H1 (cell line): Measurements from ENCODE around the gene PSMC1. TPM values are rescaled to one million over a fixed set of nuclear protein-coding genes. Genes with fewer than 3 reads are reported as not detected.

Source experiments
- CTCF ChIA-PET: fragments of 300-600 bp; sonication (Branson Sonifier 250); formaldehyde crosslinking; loops from one replicate; lab custom pipeline; 2021; ENCODE audit not compliant: partially characterized antibody; lab: Charles Lee
- POLR2A ChIA-PET: fragments of 300-600 bp; sonication (Branson Sonifier 250); formaldehyde crosslinking; loops from one replicate; lab custom pipeline; 2021; ENCODE audit warnings: inconsistent platforms; ENCODE audit not compliant: partially characterized antibody; lab: Charles Lee
- DNase-seq, 2 experiments: peaks; one replicate each; pipeline versions ENCODE4 v3.0.0 to v3.0.0-alpha.2; 2010 to 2022; ENCODE audit warnings: low spot score in 2 of 2, low read depth in 1 of 2, mixed read lengths in 1 of 2
- FAIRE-seq: peaks from 2 replicates; lab custom pipeline; 2011; peaks lifted over from hg19 to GRCh38; lab: Jason Lieb, UNC
- H2AFZ ChIP-seq: 2 replicates; pipeline ENCODE4 v1.8.1; 2012; ENCODE audit warnings: low read length, inconsistent platforms
- H2AK5ac ChIP-seq: 2 replicates; pipeline ENCODE4 v1.6.1; 2013; ENCODE audit warnings: low read depth, low read length
- H2BK120ac ChIP-seq: replicated peaks from 2 replicates; pipeline ENCODE3; 2013; ENCODE audit warnings: low read depth, low read length, inconsistent platforms
- H2BK12ac ChIP-seq: 2 replicates; pipeline ENCODE4 v1.6.1; 2013; ENCODE audit warnings: low read depth, low read length
- H2BK15ac ChIP-seq: 2 replicates; pipeline ENCODE4 v1.6.1; 2013; ENCODE audit warnings: low read length
- H2BK20ac ChIP-seq: 2 replicates; pipeline ENCODE4 v1.6.1; 2013; ENCODE audit warnings: low read length
- H2BK5ac ChIP-seq: 2 replicates; pipeline ENCODE4 v1.6.1; 2013; ENCODE audit warnings: low read depth, low read length
- H3K14ac ChIP-seq: 2 replicates; pipeline ENCODE4 v1.6.1; 2013; ENCODE audit warnings: inconsistent platforms; ENCODE audit not compliant: insufficient read length
- H3K18ac ChIP-seq: 2 replicates; pipeline ENCODE4 v1.6.1; 2013; ENCODE audit warnings: low read length; ENCODE audit errors: extremely low read depth
- H3K23ac ChIP-seq: 2 replicates; pipeline ENCODE4 v1.6.1; 2013; ENCODE audit warnings: inconsistent platforms; ENCODE audit not compliant: insufficient read length
- H3K23me2 ChIP-seq: 2 replicates; pipeline ENCODE4 v1.6.1; 2013; ENCODE audit warnings: low read depth, low read length
- H3K27ac ChIP-seq: 2 replicates; pipeline ENCODE4 v1.6.1; 2011; ENCODE audit warnings: low read depth, low read length, inconsistent platforms
- H3K27me3 ChIP-seq, 4 experiments: replicated peaks in 1 of 4; 1 replicate in 1 of 4; 2 replicates in 3 of 4; pipeline versions ENCODE4 v1.6.1 to v1.8.1; 2011 to 2013; ENCODE audit warnings: low read length in 3 of 4, mild to moderate bottlenecking in 3 of 4, inconsistent platforms in 2 of 4, mixed read lengths in 2 of 4, moderate library complexity in 1 of 4; ENCODE audit not compliant: control insufficient read depth in 3 of 4, insufficient read depth in 3 of 4; ENCODE audit errors: extremely low read depth in 1 of 4
- H3K36me3 ChIP-seq, 4 experiments: 2 replicates each; pipeline versions ENCODE4 v1.6.1 to v1.8.1; 2011 to 2013; ENCODE audit warnings: mild to moderate bottlenecking in 4 of 4, low read length in 3 of 4, moderate library complexity in 2 of 4, control low read depth in 1 of 4, inconsistent platforms in 1 of 4; ENCODE audit not compliant: insufficient read depth in 4 of 4, control insufficient read depth in 2 of 4
- H3K4ac ChIP-seq: replicated peaks from 2 replicates; pipeline ENCODE3; 2013; ENCODE audit warnings: low read length, low read depth, mixed read lengths, inconsistent platforms; ENCODE audit not compliant: insufficient read length
- H3K4me1 ChIP-seq, 4 experiments: replicated peaks in 1 of 4; 1 replicate in 1 of 4; 2 replicates in 3 of 4; pipeline versions ENCODE4 v1.6.1 to v1.8.1; 2011 to 2013; ENCODE audit warnings: low read length in 3 of 4, inconsistent platforms in 2 of 4, mixed read lengths in 1 of 4; ENCODE audit not compliant: insufficient read depth in 4 of 4, control insufficient read depth in 3 of 4
- H3K4me2 ChIP-seq, 2 experiments: 2 replicates each; pipeline versions ENCODE4 v1.6.1 to v1.8.1; 2011 to 2013; ENCODE audit warnings: low read depth in 2 of 2, low read length in 2 of 2, control low read depth in 1 of 2, inconsistent platforms in 1 of 2, mild to moderate bottlenecking in 1 of 2; ENCODE audit not compliant: insufficient read depth in 1 of 2
- H3K4me3 ChIP-seq, 4 experiments: fragments of 200-600, 300-600 bp in 1 of 4; sonication (generic), shearing (Covaris generic), sonication (Bioruptor Twin) in 1 of 4; 2 replicates each; pipeline versions ENCODE4 v1.5.1 to v1.8.1; 2011 to 2016; ENCODE audit warnings: low read length in 4 of 4, low read depth in 3 of 4, control low read depth in 2 of 4, inconsistent platforms in 2 of 4, mild to moderate bottlenecking in 2 of 4, mixed read lengths in 1 of 4, moderate library complexity in 1 of 4; ENCODE audit not compliant: insufficient read depth in 2 of 4; ENCODE audit errors: extremely low read depth in 1 of 4
- H3K56ac ChIP-seq: replicated peaks from 2 replicates; pipeline ENCODE3; 2013; ENCODE audit warnings: low read depth, mild to moderate bottlenecking, mixed read lengths, low read length, inconsistent platforms; ENCODE audit not compliant: insufficient read length
- H3K79me1 ChIP-seq: 2 replicates; pipeline ENCODE4 v1.6.1; 2013; ENCODE audit warnings: low read depth, low read length, control low read depth
- H3K79me2 ChIP-seq, 2 experiments: 2 replicates each; pipeline versions ENCODE4 v1.6.1 to v1.8.1; 2012 to 2013; ENCODE audit warnings: low read length in 2 of 2, mild to moderate bottlenecking in 2 of 2, inconsistent platforms in 1 of 2; ENCODE audit not compliant: insufficient read depth in 2 of 2, control insufficient read depth in 1 of 2
- H3K9ac ChIP-seq, 4 experiments: replicated peaks in 1 of 4; 1 replicate in 1 of 4; 2 replicates in 3 of 4; pipeline versions ENCODE4 v1.6.1 to v1.8.1; 2011 to 2013; ENCODE audit warnings: low read depth in 3 of 4, low read length in 3 of 4, control low read depth in 2 of 4, mild to moderate bottlenecking in 2 of 4, moderate library complexity in 2 of 4, inconsistent platforms in 1 of 4; ENCODE audit errors: extremely low read depth in 1 of 4
- H3K9me3 ChIP-seq, 2 experiments: 2 replicates each; pipeline versions ENCODE4 v1.6.1 to v1.8.1; 2012 to 2013; ENCODE audit warnings: mild to moderate bottlenecking in 2 of 2, moderate library complexity in 2 of 2, control low read depth in 1 of 2, inconsistent platforms in 1 of 2, low read depth in 1 of 2, low read length in 1 of 2, mixed read lengths in 1 of 2; ENCODE audit not compliant: insufficient read depth in 2 of 2
- H4K20me1 ChIP-seq, 2 experiments: replicated peaks in 1 of 2; 2 replicates each; pipeline versions ENCODE3 to v1.8.1; 2011 to 2013; ENCODE audit warnings: inconsistent platforms in 2 of 2, low read length in 2 of 2, mild to moderate bottlenecking in 1 of 2; ENCODE audit not compliant: insufficient read depth in 2 of 2, control insufficient read depth in 1 of 2
- H4K5ac ChIP-seq: 2 replicates; pipeline ENCODE4 v1.6.1; 2013; ENCODE audit warnings: low read length, low read depth, mixed read lengths, inconsistent platforms; ENCODE audit not compliant: insufficient read length
- H4K8ac ChIP-seq: 2 replicates; pipeline ENCODE4 v1.8.0; 2013; ENCODE audit warnings: mild to moderate bottlenecking, moderate library complexity, low read length, inconsistent platforms; ENCODE audit not compliant: insufficient read depth; ENCODE audit errors: extremely low read depth
- H4K91ac ChIP-seq: replicated peaks from 2 replicates; pipeline ENCODE3; 2013; ENCODE audit warnings: low read length, mixed read lengths, inconsistent platforms; ENCODE audit not compliant: insufficient read length
- POLR2A ChIP-seq, 2 experiments: IDR thresholded peaks; 1 replicate in 1 of 2; 2 replicates in 1 of 2; pipeline ENCODE4 v1.6.1; 2011; ENCODE audit warnings: low read depth in 2 of 2, low read length in 2 of 2, mild to moderate bottlenecking in 2 of 2; ENCODE audit errors: control extremely low read depth in 1 of 2
- RAD21 ChIP-seq, 2 experiments: IDR thresholded peaks in 1 of 2; conservative IDR thresholded peaks in 1 of 2; 2 replicates each; pipeline ENCODE4 v1.6.1; 2011; ENCODE audit warnings: low read depth in 2 of 2, low read length in 2 of 2, improper control_type of control experiment in 1 of 2, inconsistent platforms in 1 of 2, mild to moderate bottlenecking in 1 of 2, moderate library complexity in 1 of 2
- WGBS, 2 experiments: shearing (Covaris generic) in 1 of 2; methylation state at CpG; one replicate each; pipeline versions ENCODE4 v1.1.6 to v1.1.7; 2013 to 2015; ENCODE audit warnings: low lambda C conversion rate in 2 of 2, mixed read lengths in 2 of 2, inconsistent platforms in 1 of 2, low coverage in 1 of 2, missing lambda C conversion rate in 1 of 2; ENCODE audit not compliant: insufficient replicate concordance in 2 of 2, insufficient coverage in 1 of 2, insufficient read length in 1 of 2; ENCODE audit errors: extremely low coverage in 1 of 2, missing lambda C conversion rate in 1 of 2; 5-methylcytosine and 5-hydroxymethylcytosine counted together
- polyA plus RNA-seq, 7 experiments: library from polyadenylated mRNA; depleted of rRNA in 3 of 7; stranded (reverse) in 5 of 7; unstranded in 2 of 7; fragments of >200 nt in 5 of 7; fragments of 200-250 nt in 2 of 7; gene quantifications; 1 replicate in 5 of 7; 2 replicates in 1 of 7; 4 replicates in 1 of 7; pipeline versions ENCODE4 v1.2.1 to v1.2.3, GENCODE V29; 2011 to 2013; ENCODE audit warnings: missing spikeins in 2 of 7, mixed read lengths in 2 of 7
- total RNA-seq: library from RNA; stranded (reverse); fragmentation: NEBNext Ultra II Directional; extraction: Animal tissue kit (Norgen Biotek cat#: 25700); gene quantifications from 2 replicates; pipeline ENCODE4 v1.2.1, GENCODE V29; 2021
- TF ChIP-seq, protein P1 (sequence below), 3 experiments: IDR thresholded peaks; 1 replicate in 2 of 3; 2 replicates in 1 of 3; pipeline versions ENCODE4 v1.5.1 to v1.6.1; 2011; ENCODE audit warnings: low read length in 3 of 3, mild to moderate bottlenecking in 3 of 3, inconsistent platforms in 2 of 3, low read depth in 1 of 3, moderate library complexity in 1 of 3; ENCODE audit not compliant: insufficient read depth in 1 of 3; ENCODE audit errors: control extremely low read depth in 1 of 3

Gene PSMC1
- total and polyA plus RNA-seq, 2 of the 8 experiments (the other 6 are each of a cell fraction or from before 2014, with no cell fraction given) = 46.2 to 99.6 TPM

DNA sequence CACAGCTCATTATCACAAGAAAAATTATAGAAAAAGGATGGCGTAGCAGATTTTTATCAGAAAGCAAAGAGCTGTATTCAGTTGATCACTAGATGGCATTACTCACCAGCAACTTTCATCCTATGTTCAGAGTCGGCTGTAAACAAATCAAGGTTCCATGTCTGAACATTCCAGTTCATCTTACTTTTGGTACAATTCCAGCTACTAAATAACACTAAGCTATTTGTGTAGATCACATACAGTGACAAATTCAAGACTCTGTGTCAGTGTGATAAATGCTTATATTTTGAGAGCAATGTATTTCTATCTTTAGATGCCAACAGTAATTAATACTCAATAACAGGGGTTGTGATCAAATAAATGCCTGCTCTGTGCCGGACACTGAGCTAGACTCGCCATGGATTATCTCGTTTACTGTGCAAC, 45.3 kb downstream of the PSMC1 start:
- no peak for FAIRE-seq

More for the DNA sequence above, 45.3 kb downstream of the PSMC1 start:
- H3K4me2 ChIP-seq = no peak overlapping the region
- WGBS, 2 experiments = 89% methylated on average over 5 of the region's 5 CpGs; no CpG with 5 or more reads in 1 of the 2 experiments
- H3K4me3 ChIP-seq = no peak overlapping the region
- no peak overlapping the region for H2BK12ac ChIP-seq
- H3K9me3 ChIP-seq = peaks cover 0 to 5% of the 10 kb centered on the region in 2 experiments; a peak in 2 of 4 replicates
- H2BK120ac ChIP-seq = no peak overlapping the region
- DNase-seq = no peak
- no peaks in the 10 kb centered on the region for H3K79me1 ChIP-seq
- no peak overlapping the region for H2BK15ac ChIP-seq
- H2AK5ac ChIP-seq = no peak overlapping the region
- H3K4ac ChIP-seq = no peak overlapping the region
- H3K56ac ChIP-seq = no peak overlapping the region
- H4K5ac ChIP-seq = no peak overlapping the region
- peaks cover 5 to 21% (median 16%) of the 10 kb centered on the region in 4 experiments; a peak in 6 of 7 replicates for H3K4me1 ChIP-seq
- no peak overlapping the region for H3K27ac ChIP-seq
- no peaks in the 10 kb centered on the region for H4K20me1 ChIP-seq
- ChIA-PET CTCF (interaction anchor here (0.6 to 2.2 kb wide), 16 partner anchors 10 to 491 kb away, joined by 3 to 23 read pairs (median 4); no protein-coding TSS in a partner anchor), POLR2A (interaction anchor here (0.9 to 1.1 kb wide), 4 partner anchors 11 to 457 kb away, joined by 3 to 6 read pairs (median 3); partner anchors contain the start of gene PSMC1)
- H2AFZ ChIP-seq = no peak overlapping the region
- H3K27me3 ChIP-seq = no peaks in the 10 kb centered on the region
- H3K14ac ChIP-seq = no peak overlapping the region
- H3K36me3 ChIP-seq = peaks cover 0 to 8% (median 2%) of the 10 kb centered on the region in 4 experiments; a peak in 2 of 8 replicates
- no peaks in the 10 kb centered on the region for H3K23me2 ChIP-seq
- TF ChIP-seq RAD21 (IDR thresholded peaks at IDR 0.05 in 1 of 2, conservative IDR thresholded peaks at IDR 0.05 in 1 of 2; ENCODE audit: low read depth in 2 of 2, low read length in 2 of 2) (peak; percentile 74 to 78), POLR2A (IDR thresholded peaks at IDR 0.05; ENCODE audit: control extremely low read depth in 1 of 2, low read depth in 2 of 2, low read length in 2 of 2) (no peak)
- TF ChIP-seq, protein P1, sequence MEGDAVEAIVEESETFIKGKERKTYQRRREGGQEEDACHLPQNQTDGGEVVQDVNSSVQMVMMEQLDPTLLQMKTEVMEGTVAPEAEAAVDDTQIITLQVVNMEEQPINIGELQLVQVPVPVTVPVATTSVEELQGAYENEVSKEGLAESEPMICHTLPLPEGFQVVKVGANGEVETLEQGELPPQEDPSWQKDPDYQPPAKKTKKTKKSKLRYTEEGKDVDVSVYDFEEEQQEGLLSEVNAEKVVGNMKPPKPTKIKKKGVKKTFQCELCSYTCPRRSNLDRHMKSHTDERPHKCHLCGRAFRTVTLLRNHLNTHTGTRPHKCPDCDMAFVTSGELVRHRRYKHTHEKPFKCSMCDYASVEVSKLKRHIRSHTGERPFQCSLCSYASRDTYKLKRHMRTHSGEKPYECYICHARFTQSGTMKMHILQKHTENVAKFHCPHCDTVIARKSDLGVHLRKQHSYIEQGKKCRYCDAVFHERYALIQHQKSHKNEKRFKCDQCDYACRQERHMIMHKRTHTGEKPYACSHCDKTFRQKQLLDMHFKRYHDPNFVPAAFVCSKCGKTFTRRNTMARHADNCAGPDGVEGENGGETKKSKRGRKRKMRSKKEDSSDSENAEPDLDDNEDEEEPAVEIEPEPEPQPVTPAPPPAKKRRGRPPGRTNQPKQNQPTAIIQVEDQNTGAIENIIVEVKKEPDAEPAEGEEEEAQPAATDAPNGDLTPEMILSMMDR (IDR thresholded peaks at IDR 0.05; ENCODE audit: control extremely low read depth in 1 of 3, insufficient read depth in 1 of 3, low read depth in 1 of 3, low read length in 3 of 3) = peak in 2 of 3 experiments; percentile 34 to 36; a peak in 2 of 4 replicates
- H2BK5ac ChIP-seq = no peak overlapping the region
- H4K91ac ChIP-seq = no peak overlapping the region
- no peak overlapping the region for H4K8ac ChIP-seq
- no peak overlapping the region for H3K23ac ChIP-seq
- no peak overlapping the region for H3K9ac ChIP-seq
- H3K79me2 ChIP-seq = no peaks in the 10 kb centered on the region
- H3K18ac ChIP-seq = no peak overlapping the region
- no peak overlapping the region for H2BK20ac ChIP-seq
